ENCODE results near the gene PLAC1. TPM values are rescaled to one million over a fixed set of nuclear protein-coding genes. Genes with fewer than 3 reads are reported as not detected.

PLAC1 gene
- total and polyA plus RNA-seq, 4 donors: 0.31 to 0.63 (median 0.47) TPM; not detected in 1

DNA sequence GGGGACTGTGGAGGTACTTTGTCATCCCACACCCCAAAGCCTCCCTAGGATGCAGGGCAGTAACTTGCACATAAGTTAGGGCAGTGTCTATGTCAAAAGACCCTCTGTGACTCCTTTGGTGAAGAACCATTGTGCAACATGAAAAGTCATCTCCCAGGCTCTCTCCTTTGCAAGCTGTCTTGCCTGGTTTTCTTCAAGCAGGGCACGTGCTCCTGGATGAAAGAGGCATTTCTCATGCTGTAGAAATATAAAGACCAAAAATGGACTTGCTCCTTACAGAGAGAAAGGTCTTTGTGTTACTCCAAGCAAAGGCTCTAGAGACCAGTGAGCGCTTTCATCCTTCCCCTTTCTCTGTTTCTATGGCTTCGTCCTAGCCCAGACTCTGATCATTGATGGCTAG is 44.9 kb downstream of the PLAC1 start:
- no peak overlapping the region for H3K27ac ChIP-seq (ENCODE audit: low read depth in 1 of 2, low read length in 1 of 2)
- no peak for DNase-seq
- no peak overlapping the region for H3K9ac ChIP-seq (ENCODE audit: insufficient read depth in 1 of 2, low read length in 2 of 2)
- 68 to 85% methylated on average over 3 of the region's 3 CpGs for WGBS, 2 donors
- peaks cover 0 to 4% (median 0%) of the 10 kb centered on the region in 4 donors for H3K9me3 ChIP-seq (ENCODE audit: control insufficient read depth in 4 of 4, insufficient read depth in 3 of 4, low read length in 3 of 4)
- no peaks in the 10 kb centered on the region for H3K4me1 ChIP-seq (ENCODE audit: control insufficient read depth in 5 of 5, insufficient read depth in 5 of 5, low read length in 5 of 5)
- H3K36me3 ChIP-seq (ENCODE audit: control insufficient read depth in 4 of 4, insufficient read depth in 4 of 4, low read length in 4 of 4): no peaks in the 10 kb centered on the region
- TF ChIP-seq, protein P1, sequence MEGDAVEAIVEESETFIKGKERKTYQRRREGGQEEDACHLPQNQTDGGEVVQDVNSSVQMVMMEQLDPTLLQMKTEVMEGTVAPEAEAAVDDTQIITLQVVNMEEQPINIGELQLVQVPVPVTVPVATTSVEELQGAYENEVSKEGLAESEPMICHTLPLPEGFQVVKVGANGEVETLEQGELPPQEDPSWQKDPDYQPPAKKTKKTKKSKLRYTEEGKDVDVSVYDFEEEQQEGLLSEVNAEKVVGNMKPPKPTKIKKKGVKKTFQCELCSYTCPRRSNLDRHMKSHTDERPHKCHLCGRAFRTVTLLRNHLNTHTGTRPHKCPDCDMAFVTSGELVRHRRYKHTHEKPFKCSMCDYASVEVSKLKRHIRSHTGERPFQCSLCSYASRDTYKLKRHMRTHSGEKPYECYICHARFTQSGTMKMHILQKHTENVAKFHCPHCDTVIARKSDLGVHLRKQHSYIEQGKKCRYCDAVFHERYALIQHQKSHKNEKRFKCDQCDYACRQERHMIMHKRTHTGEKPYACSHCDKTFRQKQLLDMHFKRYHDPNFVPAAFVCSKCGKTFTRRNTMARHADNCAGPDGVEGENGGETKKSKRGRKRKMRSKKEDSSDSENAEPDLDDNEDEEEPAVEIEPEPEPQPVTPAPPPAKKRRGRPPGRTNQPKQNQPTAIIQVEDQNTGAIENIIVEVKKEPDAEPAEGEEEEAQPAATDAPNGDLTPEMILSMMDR (IDR thresholded peaks at IDR 0.05; ENCODE audit: control extremely low read depth, extremely low read depth): no peak
- H3K4me3 ChIP-seq: no peak overlapping the region
- peaks cover 0 to 15% (median 0%) of the 10 kb centered on the region in 3 donors for H3K27me3 ChIP-seq (ENCODE audit: control insufficient read depth in 3 of 3, insufficient read depth in 3 of 3, low read length in 2 of 3)
- ATAC-seq (ENCODE audit: insufficient read depth, low FRiP score): no peak

DNA sequence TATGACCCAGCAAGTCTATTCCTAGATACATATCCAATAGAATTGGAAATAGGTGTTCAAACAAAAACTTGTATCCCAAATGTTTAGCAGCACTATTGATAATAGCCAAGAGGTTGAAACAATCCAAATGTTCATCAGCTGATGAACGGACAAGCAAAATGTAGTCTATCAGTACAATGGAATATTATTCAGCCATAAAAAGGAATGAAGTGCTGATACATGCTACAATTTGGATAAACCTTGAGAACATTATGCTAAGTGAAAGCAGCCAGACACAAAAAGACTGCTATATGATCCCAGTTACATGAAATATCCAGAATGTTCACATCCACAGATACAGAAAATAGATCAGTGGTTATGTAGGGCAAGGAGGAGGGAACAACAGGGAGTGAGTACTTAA is 50.1 kb downstream of the PLAC1 start:
- TF ChIP-seq, protein P1 (IDR thresholded peaks at IDR 0.05; ENCODE audit: control extremely low read depth, extremely low read depth): no peak
- H3K27me3 ChIP-seq (ENCODE audit: control insufficient read depth in 3 of 3, insufficient read depth in 3 of 3, low read length in 2 of 3): no peaks in the 10 kb centered on the region

DNA sequence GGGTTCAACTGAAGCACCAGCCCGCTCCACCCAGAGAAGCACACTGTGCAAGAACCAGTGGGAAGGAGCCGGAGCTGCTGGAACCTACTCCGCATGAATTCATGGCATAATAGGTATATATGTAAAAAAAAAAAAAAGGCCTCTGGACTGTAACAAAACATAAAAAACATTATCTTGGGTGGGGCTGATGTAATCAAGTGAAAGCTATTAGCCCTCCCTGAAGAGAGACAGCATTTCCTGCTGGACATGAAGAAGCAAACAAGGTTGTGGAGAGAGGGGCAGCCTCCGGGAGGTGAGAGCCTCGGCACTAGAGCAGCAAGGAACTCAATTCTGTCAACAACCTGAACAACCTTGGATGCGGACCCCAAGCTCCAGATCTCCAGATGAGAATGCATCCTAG is 50.7 kb downstream of the PLAC1 start:
- TF ChIP-seq, protein P1 (IDR thresholded peaks at IDR 0.05; ENCODE audit: control extremely low read depth, extremely low read depth): no peak
- Histone ChIP-seq H3K4me3 (no peak overlapping the region), H3K9ac (ENCODE audit: insufficient read depth in 1 of 2, low read length in 2 of 2) (no peak overlapping the region), H3K4me1 (ENCODE audit: control insufficient read depth in 5 of 5, insufficient read depth in 5 of 5, low read length in 5 of 5) (peaks cover 0 to 8% (median 3%) of the 10 kb centered on the region in 5 donors), H3K27ac (ENCODE audit: low read depth in 1 of 2, low read length in 1 of 2) (no peak overlapping the region), H3K36me3 (ENCODE audit: control insufficient read depth in 4 of 4, insufficient read depth in 4 of 4, low read length in 4 of 4) (no peaks in the 10 kb centered on the region), H3K27me3 (ENCODE audit: control insufficient read depth in 3 of 3, insufficient read depth in 3 of 3, low read length in 2 of 3) (peaks cover 0 to 2% (median 0%) of the 10 kb centered on the region in 3 donors), H3K9me3 (ENCODE audit: control insufficient read depth in 4 of 4, insufficient read depth in 3 of 4, low read length in 3 of 4) (peaks cover 0 to 2% (median 0%) of the 10 kb centered on the region in 4 donors)
- ATAC-seq (ENCODE audit: insufficient read depth, low FRiP score): no peak
- no peak for DNase-seq
- 83 to 98% methylated on average over 5 to 6 of the region's 6 CpGs for WGBS, 2 donors

More for the DNA sequence above, 50.1 kb downstream of the PLAC1 start:
- Histone ChIP-seq H3K27ac (ENCODE audit: low read depth in 1 of 2, low read length in 1 of 2) (no peak overlapping the region), H3K36me3 (ENCODE audit: control insufficient read depth in 4 of 4, insufficient read depth in 4 of 4, low read length in 4 of 4) (no peaks in the 10 kb centered on the region), H3K9ac (ENCODE audit: insufficient read depth in 1 of 2, low read length in 2 of 2) (no peak overlapping the region), H3K4me1 (ENCODE audit: control insufficient read depth in 5 of 5, insufficient read depth in 5 of 5, low read length in 5 of 5) (peaks cover 0 to 8% (median 3%) of the 10 kb centered on the region in 5 donors), H3K4me3 (no peak overlapping the region), H3K9me3 (ENCODE audit: control insufficient read depth in 4 of 4, insufficient read depth in 3 of 4, low read length in 3 of 4) (peaks cover 0 to 2% (median 0%) of the 10 kb centered on the region in 4 donors)
- WGBS, 2 donors: 81 to 100% methylated on average over 1 of the region's 1 CpG
- no peak for ATAC-seq (ENCODE audit: insufficient read depth, low FRiP score)
- DNase-seq: no peak
